ENCODE measurements around the gene ASTL.

GRCh38 chr2:96111257-96111640 lies 27.1 kb downstream of the ASTL start:
- TF ChIP-seq ZNF565 (CRISPR knock-in tag; conservative IDR thresholded peaks at IDR 0.05; ENCODE audit: low read depth) (no peak), PATZ1 (CRISPR knock-in tag; IDR thresholded peaks at IDR 0.05; ENCODE audit: borderline replicate concordance) (no peak), GLIS3 (CRISPR knock-in tag; IDR thresholded peaks at IDR 0.05) (no peak), BACH2 (CRISPR knock-in tag; IDR thresholded peaks at IDR 0.05; ENCODE audit: borderline replicate concordance) (no peak)
- TF ChIP-seq, protein P1, sequence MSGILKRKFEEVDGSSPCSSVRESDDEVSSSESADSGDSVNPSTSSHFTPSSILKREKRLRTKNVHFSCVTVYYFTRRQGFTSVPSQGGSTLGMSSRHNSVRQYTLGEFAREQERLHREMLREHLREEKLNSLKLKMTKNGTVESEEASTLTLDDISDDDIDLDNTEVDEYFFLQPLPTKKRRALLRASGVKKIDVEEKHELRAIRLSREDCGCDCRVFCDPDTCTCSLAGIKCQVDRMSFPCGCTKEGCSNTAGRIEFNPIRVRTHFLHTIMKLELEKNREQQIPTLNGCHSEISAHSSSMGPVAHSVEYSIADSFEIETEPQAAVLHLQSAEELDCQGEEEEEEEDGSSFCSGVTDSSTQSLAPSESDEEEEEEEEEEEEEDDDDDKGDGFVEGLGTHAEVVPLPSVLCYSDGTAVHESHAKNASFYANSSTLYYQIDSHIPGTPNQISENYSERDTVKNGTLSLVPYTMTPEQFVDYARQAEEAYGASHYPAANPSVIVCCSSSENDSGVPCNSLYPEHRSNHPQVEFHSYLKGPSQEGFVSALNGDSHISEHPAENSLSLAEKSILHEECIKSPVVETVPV (CRISPR knock-in tag; IDR thresholded peaks at IDR 0.05) = no peak
